ENCODE results near the gene ARHGDIB. TPM values are rescaled to one million over a fixed set of nuclear protein-coding genes. Genes with fewer than 3 reads are reported as not detected.

The ARHGDIB gene
- total RNA-seq, 1 experiment from 2014 or later = 1.6 TPM

DNA sequence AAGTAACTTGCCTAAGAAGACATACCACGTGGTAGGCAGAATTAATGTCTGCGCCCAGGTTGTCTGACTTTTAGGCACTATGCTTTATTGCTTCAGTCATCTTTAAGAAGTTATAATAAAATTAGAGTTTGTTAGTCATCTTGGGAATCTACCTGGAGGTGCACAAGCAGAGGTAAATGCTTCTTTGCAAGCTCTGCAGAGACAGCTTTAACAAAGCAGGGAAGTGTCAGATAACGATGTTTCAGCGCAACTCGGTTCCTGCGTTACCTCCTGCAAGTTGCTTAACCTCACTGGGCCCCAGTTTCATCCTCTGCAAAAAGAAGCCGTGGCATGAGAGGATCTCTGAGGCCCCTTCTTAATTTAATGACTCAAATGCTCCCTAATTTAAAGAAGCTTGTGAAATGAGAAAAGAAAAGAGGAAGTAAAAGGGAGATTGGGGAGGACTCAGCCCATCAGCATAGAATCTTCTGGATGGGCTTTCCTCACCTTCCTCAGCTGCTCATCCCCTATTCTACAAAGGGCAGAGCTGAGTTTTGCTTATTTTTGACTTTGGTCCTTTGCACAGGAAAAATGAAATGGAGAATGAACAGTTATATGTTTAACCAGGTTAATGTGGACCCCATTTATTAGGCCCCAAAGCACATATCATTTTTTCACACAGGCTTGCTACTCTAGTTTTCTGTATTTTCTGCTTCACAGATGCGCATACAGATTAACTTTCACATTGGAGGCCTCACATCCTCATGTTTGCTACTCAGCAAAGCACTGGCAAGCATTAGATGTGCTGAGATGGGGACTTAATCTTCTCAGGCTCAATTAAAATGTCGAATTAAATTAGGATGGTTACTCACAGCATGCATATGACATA is 5.1 kb downstream of the ARHGDIB start:
- ChIA-PET POLR2A (no interaction called here), CTCF (no interaction called here)
- no peak overlapping the region for H3K27ac Mint-ChIP-seq
- H3K9me3 Mint-ChIP-seq = no peaks in the 10 kb centered on the region
- peaks cover 38% of the 10 kb centered on the region for H3K4me1 Mint-ChIP-seq
- H3K27me3 Mint-ChIP-seq (ENCODE audit: low read depth) = no peaks in the 10 kb centered on the region; the same call in 1 of the 2 replicates
- no peak overlapping the region for H3K4me3 Mint-ChIP-seq
- DNase-seq (ENCODE audit: low spot score) (no peak), ATAC-seq (no peak)
- no peaks in the 10 kb centered on the region for H3K36me3 Mint-ChIP-seq
- TF ChIP-seq EMX1 (CRISPR knock-in tag; IDR thresholded peaks at IDR 0.05) = no peak
- no peak for TF ChIP-seq ATF3 (CRISPR knock-in tag; conservative IDR thresholded peaks at IDR 0.05)
- no peak for TF ChIP-seq PREB (CRISPR knock-in tag; IDR thresholded peaks at IDR 0.05; ENCODE audit: borderline replicate concordance)
- TF ChIP-seq CBFB (CRISPR knock-in tag; IDR thresholded peaks at IDR 0.05; ENCODE audit: low read depth) = no peak
- no peak for TF ChIP-seq ATF2 (CRISPR knock-in tag; IDR thresholded peaks at IDR 0.05; ENCODE audit: borderline replicate concordance, low read depth)
- TF ChIP-seq, protein P1, sequence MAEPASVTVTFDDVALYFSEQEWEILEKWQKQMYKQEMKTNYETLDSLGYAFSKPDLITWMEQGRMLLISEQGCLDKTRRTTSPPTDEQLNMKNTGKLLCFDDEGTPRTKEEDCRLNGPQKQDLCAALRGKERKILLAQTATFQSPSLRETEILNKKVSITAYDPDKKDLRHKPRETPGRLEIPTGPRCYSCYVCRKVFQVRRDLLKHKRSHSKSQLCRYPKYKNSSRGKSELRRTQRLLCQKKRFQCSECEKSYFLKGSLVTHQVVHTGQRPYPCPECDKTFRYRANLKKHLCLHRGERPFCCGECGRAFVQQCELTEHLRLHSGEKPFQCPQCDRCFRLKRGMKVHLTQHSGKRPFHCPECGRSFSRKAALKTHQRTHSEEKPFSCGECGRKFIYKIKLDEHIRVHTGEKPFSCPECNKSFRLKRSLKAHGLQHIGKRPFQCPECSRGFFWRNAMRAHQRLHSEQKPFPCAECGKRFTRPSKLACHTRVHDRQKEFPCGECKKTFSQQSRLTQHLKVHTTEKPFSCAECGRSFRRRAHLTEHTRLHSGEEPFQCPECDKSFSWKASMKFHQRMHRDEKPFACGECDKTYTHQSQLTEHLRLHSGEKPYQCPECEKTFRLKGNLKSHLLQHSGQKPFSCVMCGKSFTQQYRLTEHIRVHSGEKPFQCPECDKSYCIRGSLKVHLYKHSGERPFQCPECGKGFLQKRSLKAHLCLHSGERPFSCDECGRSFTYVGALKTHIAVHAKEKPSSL (CRISPR knock-in tag; conservative IDR thresholded peaks at IDR 0.05) = no peak
- no peak for TF ChIP-seq ZSCAN18 (CRISPR knock-in tag; IDR thresholded peaks at IDR 0.05)
- TF ChIP-seq FOXK1 (CRISPR knock-in tag; IDR thresholded peaks at IDR 0.05) = no peak
- TF ChIP-seq MXD4 (CRISPR knock-in tag; IDR thresholded peaks at IDR 0.05; ENCODE audit: borderline replicate concordance) = no peak
- TF ChIP-seq, protein P2, sequence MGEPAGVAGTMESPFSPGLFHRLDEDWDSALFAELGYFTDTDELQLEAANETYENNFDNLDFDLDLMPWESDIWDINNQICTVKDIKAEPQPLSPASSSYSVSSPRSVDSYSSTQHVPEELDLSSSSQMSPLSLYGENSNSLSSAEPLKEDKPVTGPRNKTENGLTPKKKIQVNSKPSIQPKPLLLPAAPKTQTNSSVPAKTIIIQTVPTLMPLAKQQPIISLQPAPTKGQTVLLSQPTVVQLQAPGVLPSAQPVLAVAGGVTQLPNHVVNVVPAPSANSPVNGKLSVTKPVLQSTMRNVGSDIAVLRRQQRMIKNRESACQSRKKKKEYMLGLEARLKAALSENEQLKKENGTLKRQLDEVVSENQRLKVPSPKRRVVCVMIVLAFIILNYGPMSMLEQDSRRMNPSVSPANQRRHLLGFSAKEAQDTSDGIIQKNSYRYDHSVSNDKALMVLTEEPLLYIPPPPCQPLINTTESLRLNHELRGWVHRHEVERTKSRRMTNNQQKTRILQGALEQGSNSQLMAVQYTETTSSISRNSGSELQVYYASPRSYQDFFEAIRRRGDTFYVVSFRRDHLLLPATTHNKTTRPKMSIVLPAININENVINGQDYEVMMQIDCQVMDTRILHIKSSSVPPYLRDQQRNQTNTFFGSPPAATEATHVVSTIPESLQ (CRISPR knock-in tag; IDR thresholded peaks at IDR 0.05) = no peak
- no peak for TF ChIP-seq ZNF671 (CRISPR knock-in tag; IDR thresholded peaks at IDR 0.05)
- TF ChIP-seq AR (CRISPR knock-in tag; IDR thresholded peaks at IDR 0.05) = no peak
- TF ChIP-seq NFYB (CRISPR knock-in tag; conservative IDR thresholded peaks at IDR 0.05; ENCODE audit: low read depth) = no peak
- TF ChIP-seq NR1H2 (CRISPR knock-in tag; IDR thresholded peaks at IDR 0.05) = no peak
- TF ChIP-seq, protein P3, sequence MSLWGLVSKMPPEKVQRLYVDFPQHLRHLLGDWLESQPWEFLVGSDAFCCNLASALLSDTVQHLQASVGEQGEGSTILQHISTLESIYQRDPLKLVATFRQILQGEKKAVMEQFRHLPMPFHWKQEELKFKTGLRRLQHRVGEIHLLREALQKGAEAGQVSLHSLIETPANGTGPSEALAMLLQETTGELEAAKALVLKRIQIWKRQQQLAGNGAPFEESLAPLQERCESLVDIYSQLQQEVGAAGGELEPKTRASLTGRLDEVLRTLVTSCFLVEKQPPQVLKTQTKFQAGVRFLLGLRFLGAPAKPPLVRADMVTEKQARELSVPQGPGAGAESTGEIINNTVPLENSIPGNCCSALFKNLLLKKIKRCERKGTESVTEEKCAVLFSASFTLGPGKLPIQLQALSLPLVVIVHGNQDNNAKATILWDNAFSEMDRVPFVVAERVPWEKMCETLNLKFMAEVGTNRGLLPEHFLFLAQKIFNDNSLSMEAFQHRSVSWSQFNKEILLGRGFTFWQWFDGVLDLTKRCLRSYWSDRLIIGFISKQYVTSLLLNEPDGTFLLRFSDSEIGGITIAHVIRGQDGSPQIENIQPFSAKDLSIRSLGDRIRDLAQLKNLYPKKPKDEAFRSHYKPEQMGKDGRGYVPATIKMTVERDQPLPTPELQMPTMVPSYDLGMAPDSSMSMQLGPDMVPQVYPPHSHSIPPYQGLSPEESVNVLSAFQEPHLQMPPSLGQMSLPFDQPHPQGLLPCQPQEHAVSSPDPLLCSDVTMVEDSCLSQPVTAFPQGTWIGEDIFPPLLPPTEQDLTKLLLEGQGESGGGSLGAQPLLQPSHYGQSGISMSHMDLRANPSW (CRISPR knock-in tag; conservative IDR thresholded peaks at IDR 0.05; ENCODE audit: low read depth) = no peak

Data from WTC11 (cell line).